GM19328 (cell line): ENCODE data around the gene KRT8.

Experiments used
- ATAC-seq: cut with Tn5 transposase; IDR thresholded peaks from one replicate; pipeline ENCODE4 v1.9.1; 2021; ENCODE audit warnings: mild to moderate bottlenecking, moderate library complexity; ENCODE audit not compliant: unreplicated experiment

The KRT8 gene

GRCh38 chr12:52925717-52926595 lies 21.1 kb upstream of the KRT8 start:
- ATAC-seq = no peak

DNA sequence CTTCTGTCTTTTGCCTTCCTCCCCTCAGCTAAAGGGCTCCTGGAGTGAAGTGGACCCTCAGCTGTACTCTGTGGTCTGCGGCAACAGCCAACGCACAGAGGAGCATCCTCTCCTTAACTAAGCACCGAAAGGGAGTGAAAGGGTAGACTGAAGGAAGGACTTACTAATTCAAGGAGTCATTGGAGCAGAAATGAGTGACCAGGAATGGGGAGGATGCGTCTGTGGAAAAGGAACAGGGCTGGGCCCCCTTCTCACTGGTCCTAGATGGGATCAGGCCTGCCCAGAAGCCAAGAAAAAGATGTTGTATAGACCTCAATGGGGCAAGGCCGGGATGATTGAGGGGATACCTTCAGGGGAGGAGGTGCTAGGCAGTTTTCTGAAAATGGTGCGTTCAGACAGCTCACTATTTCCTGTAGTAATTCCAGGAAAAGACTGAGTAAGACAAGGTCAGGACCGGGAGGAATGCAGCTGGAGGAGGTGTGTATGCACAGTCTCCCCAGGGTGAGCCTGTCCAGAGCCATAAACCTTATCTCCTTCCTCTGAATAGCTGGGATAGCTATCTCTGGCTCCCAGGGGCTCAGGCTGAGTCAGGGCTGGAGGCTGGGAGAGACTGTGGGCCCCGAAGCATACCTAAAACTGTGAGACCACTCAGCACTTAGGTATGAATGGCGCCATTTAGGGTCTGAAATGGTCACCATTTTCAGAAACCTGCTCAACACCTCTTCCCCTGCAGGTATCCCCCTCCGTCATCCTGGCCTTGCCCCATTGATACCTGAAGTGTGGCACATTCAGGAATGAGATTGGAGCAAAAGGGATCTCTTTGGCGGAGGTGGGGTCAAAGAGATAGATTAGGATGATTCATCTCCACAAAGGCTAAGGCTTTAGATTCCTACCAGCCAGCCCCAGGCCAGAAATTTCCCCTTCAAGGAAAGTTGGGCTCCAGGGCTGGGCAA lies 20.2 kb upstream of the KRT8 start:
- no peak for ATAC-seq

GRCh38 chr12:52921488-52922165 lies 16.8 kb upstream of the KRT8 start:
- ATAC-seq = no peak

GRCh38 chr12:52920937-52921336 lies 16.1 kb upstream of the KRT8 start:
- ATAC-seq = no peak

DNA sequence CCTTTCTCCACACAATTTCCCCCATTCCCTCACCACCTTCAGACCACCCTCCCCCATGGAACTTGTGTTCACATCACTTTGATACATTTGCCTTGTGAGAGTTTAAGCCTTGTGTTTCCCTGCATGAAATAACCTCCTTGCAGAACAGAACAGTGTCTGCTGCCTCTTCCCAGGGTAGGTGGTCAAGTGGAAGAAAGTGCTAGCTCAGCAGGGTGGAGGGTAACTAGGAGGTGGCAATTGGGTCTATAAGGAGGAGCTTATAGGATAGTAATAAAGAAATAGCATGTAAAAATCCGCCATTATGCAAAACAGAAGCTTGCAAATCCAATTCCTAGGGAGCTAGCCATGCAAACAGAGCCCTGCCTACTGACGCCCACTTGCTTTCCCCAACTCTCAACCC lies 13.9 kb upstream of the KRT8 start:
- no peak for ATAC-seq

DNA sequence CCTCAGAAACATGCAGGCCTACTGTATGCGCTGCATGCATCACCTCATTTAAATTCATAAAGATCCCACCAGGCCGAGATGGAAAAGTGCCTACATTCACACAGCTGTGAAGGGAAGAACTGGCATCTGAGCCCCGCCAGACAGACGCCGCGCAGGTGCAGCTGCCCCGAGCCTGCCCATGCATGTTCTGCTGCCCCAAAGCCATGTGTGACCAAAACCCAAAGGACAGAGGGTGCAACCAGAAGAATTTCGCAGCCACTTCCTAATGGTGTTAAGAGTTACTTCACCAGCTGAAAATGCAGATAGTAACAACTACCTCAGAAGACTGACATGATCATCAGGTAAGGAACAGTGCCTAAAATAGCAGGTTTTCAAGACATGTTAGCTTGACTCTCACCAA lies 13.5 kb upstream of the KRT8 start:
- no peak for ATAC-seq

- ATAC-seq = no peak
Measured at GRCh38 chr12:52917800-52918199, 12.9 kb upstream of the KRT8 start.

GRCh38 chr12:52916216-52916615 lies 11.3 kb upstream of the KRT8 start:
- ATAC-seq = no peak

- no peak for ATAC-seq
Measured at GRCh38 chr12:52915637-52916036, 10.8 kb upstream of the KRT8 start.

DNA sequence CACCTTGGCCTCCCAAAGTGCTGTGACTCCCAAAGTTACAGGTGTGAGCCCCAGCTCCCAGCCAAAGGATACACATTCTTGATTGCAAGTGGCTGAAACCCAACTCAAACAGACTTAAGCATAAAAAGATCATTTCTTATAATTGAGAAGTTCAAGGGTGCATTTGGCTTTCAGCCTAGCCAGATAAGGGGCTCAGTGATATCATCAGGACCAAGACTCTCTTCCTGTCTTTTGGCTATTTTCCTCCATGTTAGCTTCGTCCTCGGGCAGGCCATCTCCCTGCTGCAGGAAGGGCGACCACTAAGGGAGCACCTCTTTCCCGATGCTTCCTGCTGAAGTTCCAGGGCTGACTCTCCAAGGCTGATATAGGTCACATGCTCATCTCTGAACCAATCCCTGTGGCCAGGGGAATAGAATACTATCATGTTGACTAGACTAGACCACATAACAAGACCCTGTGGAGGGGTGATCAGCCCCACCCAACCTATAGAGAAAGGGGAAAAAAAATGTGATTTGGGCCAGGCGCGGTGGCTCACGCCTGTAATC lies 9.8 kb upstream of the KRT8 start:
- no peak for ATAC-seq

- no peak for ATAC-seq
Measured at GRCh38 chr12:52913431-52913821, 8.6 kb upstream of the KRT8 start.

DNA sequence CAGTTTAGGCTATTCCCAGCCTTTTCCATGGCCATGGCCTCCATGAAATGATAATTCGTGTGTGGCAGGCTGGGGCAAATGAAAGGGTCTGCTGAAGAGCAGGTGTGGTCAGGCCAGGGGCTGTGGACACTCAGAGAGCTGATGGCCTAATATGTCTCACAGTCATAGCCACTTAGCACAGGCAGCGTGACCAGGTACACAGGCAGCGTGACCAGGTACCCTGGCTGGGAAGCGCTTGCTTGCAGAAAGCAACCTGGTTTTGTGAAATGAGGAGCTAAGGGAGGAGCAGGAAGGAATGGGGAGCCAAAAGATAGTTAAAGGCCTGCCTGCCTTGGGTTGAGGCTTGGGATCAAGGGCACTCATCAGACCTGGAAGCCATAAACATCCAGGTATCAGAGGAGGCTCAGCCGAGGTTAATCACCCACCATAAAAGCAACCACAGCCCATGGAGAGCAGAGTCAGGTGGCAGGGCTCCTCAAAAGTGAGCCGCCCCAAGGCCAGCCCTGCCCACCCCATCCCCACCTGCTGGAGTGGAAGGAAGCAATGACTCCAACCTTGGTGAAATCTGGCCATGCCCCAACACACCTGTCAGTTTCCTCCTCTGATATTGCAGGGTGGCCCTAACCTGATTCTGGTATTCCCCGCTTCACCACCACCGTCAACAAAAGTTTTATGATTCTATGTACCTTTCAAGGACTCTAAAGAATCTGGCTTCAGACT lies 8.0 kb upstream of the KRT8 start:
- no peak for ATAC-seq

- ATAC-seq = no peak
Measured at GRCh38 chr12:52910248-52910883, 5.5 kb upstream of the KRT8 start.

DNA sequence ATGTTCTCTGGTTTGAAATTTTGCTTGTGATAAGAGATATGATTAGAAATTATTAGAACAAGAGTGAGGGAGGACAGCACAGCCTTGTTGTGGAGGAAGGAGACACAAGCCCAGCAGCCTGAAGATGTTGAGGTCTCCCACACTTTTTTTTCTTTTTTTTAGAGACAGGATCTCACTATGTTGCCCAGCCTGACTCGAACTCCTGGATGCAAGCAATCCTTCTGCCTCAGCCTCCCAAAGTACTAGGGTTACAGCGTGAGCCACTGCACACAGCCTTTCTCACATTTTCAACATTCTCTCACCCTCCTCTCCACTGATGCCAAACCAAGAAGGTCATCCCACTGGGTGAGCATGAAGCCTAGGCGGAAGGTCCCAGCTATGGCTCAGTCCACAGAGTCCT lies 4.9 kb upstream of the KRT8 start:
- no peak for ATAC-seq

DNA sequence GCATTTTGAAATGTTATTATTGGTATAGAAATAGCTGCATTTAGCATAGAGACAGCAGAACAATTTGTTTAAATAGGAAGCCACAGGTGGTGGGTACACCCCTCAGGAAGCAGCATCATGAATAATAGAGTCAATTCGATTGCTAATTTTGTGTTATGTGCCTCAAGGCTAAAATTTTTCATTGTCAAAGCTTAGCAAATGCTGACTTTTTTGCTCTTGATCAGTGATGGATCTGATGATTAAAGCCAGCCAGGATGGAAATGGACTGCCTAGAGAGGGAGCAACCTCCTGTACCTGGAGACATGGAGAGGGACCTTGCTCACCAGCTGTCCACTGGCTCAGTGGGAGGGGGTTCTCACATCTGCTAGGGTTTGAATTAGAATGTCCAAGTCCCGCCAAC lies 4.5 kb upstream of the KRT8 start:
- ATAC-seq = no peak

- no peak for ATAC-seq
Measured at GRCh38 chr12:52907092-52907810, 2.4 kb upstream of the KRT8 start.

DNA sequence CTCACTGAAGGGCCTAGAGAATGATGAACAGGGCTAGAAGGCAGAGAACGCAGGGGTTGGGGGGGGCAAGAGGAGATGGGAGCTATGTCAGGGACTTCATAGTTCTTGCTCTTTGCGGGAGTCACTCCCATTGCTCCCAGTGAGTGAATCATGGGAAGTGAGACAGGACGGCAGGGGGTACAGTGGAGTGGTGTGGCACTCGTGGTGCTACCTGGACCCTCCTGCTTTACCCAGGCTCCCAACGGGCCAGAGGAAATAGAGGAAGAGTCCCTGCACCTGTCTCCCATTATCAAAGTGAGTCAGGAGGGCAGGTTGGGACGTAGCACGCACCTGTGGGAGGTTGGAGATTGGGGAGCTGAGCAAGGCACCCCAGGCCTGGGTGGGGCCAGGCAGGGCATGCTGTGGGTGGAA lies 1.3 kb upstream of the KRT8 start:
- ATAC-seq = no peak

DNA sequence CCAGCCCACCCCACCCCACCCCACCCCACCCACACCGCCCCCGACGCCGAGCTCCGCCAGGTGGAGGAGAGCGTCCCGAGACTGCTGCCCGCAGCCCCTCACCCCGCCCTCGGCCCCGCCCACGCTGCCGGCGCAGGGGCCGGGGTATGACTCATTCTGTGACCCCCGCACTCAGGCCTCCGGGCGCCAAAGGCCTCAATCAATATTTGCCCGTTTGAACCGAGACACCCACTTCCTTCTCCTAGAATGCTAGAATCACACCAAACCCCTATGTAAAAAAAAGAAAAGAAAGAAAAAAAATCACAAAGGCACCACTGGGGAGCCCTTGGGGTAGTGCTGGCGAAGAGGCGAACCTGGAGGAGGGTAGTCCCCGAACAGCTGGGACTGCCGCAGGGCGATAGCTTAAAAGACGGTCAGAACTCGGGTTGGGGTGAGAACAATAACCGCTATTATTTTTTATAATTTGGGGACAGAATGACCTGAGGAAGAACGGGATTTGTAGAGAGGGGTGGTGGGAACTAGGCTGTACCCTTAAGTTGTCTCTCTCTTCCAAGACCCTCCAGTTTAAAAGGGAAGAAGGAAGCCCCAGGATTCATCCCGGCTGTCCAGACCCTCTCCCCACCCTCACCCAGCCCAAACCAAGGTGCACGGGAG lies 894 bp downstream of the KRT8 start:
- ATAC-seq = no peak
